Lower leg skin (tissue), 3 donors: ENCODE data around the gene THSD4.

ENCODE experiments used
- CTCF ChIP-seq, 3 donors: fragments of 450-650 bp; IDR thresholded peaks; one replicate each; pipeline ENCODE4 v1.5.1; 2016; ENCODE audit warnings: antibody characterized with exemption in 3 of 3, mild to moderate bottlenecking in 3 of 3, moderate library complexity in 2 of 3
- POLR2A ChIP-seq, 2 donors: fragments of 450-650 bp; IDR thresholded peaks; one replicate each; pipeline ENCODE4 v1.6.1; 2016 to 2017; ENCODE audit warnings: antibody characterized with exemption in 2 of 2, mild to moderate bottlenecking in 1 of 2, moderate library complexity in 1 of 2

DNA sequence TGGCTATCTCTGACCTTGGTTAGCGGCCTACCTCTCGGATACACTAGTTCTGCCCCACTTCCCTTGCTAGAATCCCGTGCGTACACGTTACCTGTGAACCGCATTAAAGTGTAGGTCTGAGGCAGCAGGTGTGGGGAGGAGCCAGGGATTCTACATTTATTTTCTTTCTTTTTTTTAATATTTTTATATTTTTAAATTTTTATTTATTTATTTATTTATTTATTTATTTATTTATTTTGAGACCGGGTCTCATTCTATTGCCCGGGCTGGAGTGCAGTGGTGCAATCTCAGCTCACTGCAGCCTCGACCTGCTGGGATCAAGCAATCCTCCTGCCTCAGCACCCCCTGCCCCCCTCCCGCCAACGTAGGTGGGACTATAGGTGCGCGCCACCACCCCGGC, 634.2 kb downstream of the THSD4 start:
- no peak for TF ChIP-seq CTCF (IDR thresholded peaks at IDR 0.05)
- no peak for TF ChIP-seq POLR2A (IDR thresholded peaks at IDR 0.05)
